Fibroblast of lung (primary cell): Measurements from ENCODE around the gene CPTP.

Experiments used
- CTCF ChIP-seq, 2 donors: IDR thresholded peaks in 1 of 2; conservative IDR thresholded peaks in 1 of 2; 1 replicate in 1 of 2; 2 replicates in 1 of 2; pipeline ENCODE4 v1.5.1; 2011 to 2012; ENCODE audit warnings: low read length in 2 of 2, control low read depth in 1 of 2, inconsistent platforms in 1 of 2, low read depth in 1 of 2, mild to moderate bottlenecking in 1 of 2
- EZH2 ChIP-seq: IDR thresholded peaks from 2 replicates; pipeline ENCODE4 v1.5.1; 2012; ENCODE audit warnings: low read length, control low read depth, mild to moderate bottlenecking; ENCODE audit errors: missing control alignments

DNA sequence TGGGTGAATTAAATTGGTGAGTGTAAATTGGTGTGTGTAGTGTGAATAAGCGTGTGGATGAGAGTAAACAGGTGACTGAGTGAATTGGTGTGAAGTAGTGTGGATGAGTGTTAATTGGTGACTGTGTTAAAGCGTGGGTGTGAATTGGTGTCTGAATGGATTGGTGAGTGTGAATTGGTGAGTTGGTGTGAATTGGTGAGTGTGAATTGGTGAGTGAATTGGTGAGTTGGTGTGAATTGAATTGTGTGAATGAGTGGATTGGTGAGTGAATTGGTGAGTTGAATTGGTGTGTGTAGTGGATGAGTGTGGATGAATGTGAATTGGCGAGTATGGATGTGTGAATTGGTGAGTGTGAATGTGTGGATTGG, 42.1 kb downstream of the CPTP start:
- no peak for TF ChIP-seq CTCF (conservative IDR thresholded peaks at IDR 0.05 in 1 of 2, IDR thresholded peaks at IDR 0.05 in 1 of 2; ENCODE audit: low read depth in 1 of 2, low read length in 2 of 2)
- TF ChIP-seq EZH2 = no peak
